Spleen (tissue), 11 donors: ENCODE results near the gene COL25A1. TPM values are rescaled to one million over a fixed set of nuclear protein-coding genes. Genes with fewer than 3 reads are reported as not detected.

ENCODE experiments used
- DNase-seq: peaks from one replicate; pipeline ENCODE4 v3.0.0-alpha.2; 2020
- H3K27ac ChIP-seq, 8 donors: fragments of 200-600 bp; sonication (generic) in 7 of 8; 1 replicate in 4 of 8; 2 replicates in 4 of 8; pipeline versions ENCODE4 v1.5.0 to v1.8.0; 2016 to 2021; ENCODE audit warnings: inconsistent platforms in 4 of 8, mild to moderate bottlenecking in 4 of 8, moderate library complexity in 1 of 8
- H3K27me3 ChIP-seq, 7 donors: fragments of 200-600 bp; sonication (generic) in 6 of 7; replicated peaks in 1 of 7; 1 replicate in 4 of 7; 2 replicates in 3 of 7; pipeline versions ENCODE4 v1.5.0 to v1.8.0; 2016 to 2021; ENCODE audit warnings: inconsistent platforms in 3 of 7, mild to moderate bottlenecking in 1 of 7
- H3K36me3 ChIP-seq, 6 donors: fragments of 200-600 bp; sonication (generic) in 5 of 6; 1 replicate in 4 of 6; 2 replicates in 2 of 6; pipeline versions ENCODE4 v1.5.0 to v1.8.0; 2016 to 2021; ENCODE audit warnings: inconsistent platforms in 2 of 6
- H3K4me1 ChIP-seq, 6 donors: fragments of 200-600 bp; sonication (generic) in 5 of 6; 1 replicate in 3 of 6; 2 replicates in 3 of 6; pipeline versions ENCODE4 v1.5.0 to v1.8.0; 2016 to 2021; ENCODE audit warnings: inconsistent platforms in 3 of 6
- H3K4me3 ChIP-seq, 8 donors: fragments of 200-600 bp; sonication (generic) in 7 of 8; 1 replicate in 4 of 8; 2 replicates in 4 of 8; pipeline versions ENCODE4 v1.5.0 to v1.8.0; 2016 to 2021; ENCODE audit warnings: inconsistent platforms in 4 of 8, mild to moderate bottlenecking in 4 of 8, moderate library complexity in 2 of 8
- H3K9me3 ChIP-seq, 8 donors: fragments of 200-600 bp; sonication (generic) in 7 of 8; 1 replicate in 4 of 8; 2 replicates in 4 of 8; pipeline versions ENCODE4 v1.5.0 to v1.8.0; 2016 to 2021; ENCODE audit warnings: inconsistent platforms in 4 of 8
- CTCF ChIP-seq, 11 experiments: fragments of 200-600 bp in 7 of 11; fragments of 450-650 bp in 4 of 11; sonication (generic) in 4 of 11; IDR thresholded peaks in 8 of 11; conservative IDR thresholded peaks in 3 of 11; 1 replicate in 7 of 11; 2 replicates in 4 of 11; pipeline versions ENCODE4 v1.4.0 to v1.8.0; 2016 to 2021; ENCODE audit warnings: antibody characterized with exemption in 11 of 11, inconsistent platforms in 4 of 11, mild to moderate bottlenecking in 1 of 11
- POLR2A ChIP-seq, 3 donors: fragments of 450-650 bp; IDR thresholded peaks; one replicate each; pipeline ENCODE4 v1.5.1; 2017; ENCODE audit warnings: antibody characterized with exemption in 3 of 3, mild to moderate bottlenecking in 1 of 3
- POLR2AphosphoS5 ChIP-seq, 3 donors: sonication (generic); formaldehyde crosslinking; IDR thresholded peaks; one replicate each; pipeline ENCODE4 v1.5.1; 2017; ENCODE audit warnings: antibody characterized with exemption in 3 of 3
- WGBS, 5 donors: extraction: QIAGEN DNeasy Blood & Tissue Kit in 3 of 5; methylation state at CpG; one replicate each; pipeline versions ENCODE4 v1.1.5 to v1.1.7; 2013 to 2018; 5-methylcytosine and 5-hydroxymethylcytosine counted together
- intact Hi-C: fragments of 100-400 bp; cut with DNase I; formaldehyde crosslinking; loops from one replicate; pipeline ENCODE4 v1.15.0; 2023; ENCODE audit warnings: low total_unique reads
- polyA plus RNA-seq, 3 donors: library from polyadenylated mRNA; stranded (reverse); fragments of 200-250 nt; gene quantifications; one replicate each; pipeline ENCODE4 v1.2.1, GENCODE V29; 2013
- total RNA-seq, 7 donors: library from RNA; depleted of rRNA in 3 of 7; stranded (reverse); fragments of >200 nt in 3 of 7; fragmentation: NEBNext Ultra II Directional in 4 of 7; extraction: Animal tissue kit (Norgen Biotek cat#: 25700) in 4 of 7; gene quantifications; one replicate each; pipeline versions ENCODE4 v1.1.0 to v1.2.1, GENCODE V29; 2016 to 2021
- donor health status: healthy with polysubstance abuse.
- donor health status: DM: no; HTN: no; CAD: no; lungs with moderate emphysema.
- donor health status: DM: no; HTN: no; CAD: no.
- donor health status: Bipolar disorder and iron deficiency.
- donor health status: healthy.
- donor health status: DM: no; HTN: no; CAD: no.
- donor health status: DM: yes; HTN: yes; CAD: no.

COL25A1 gene
- total and polyA plus RNA-seq, 10 donors: 0.06 to 1.9 (median 0.57) TPM; not detected in 1

- Histone ChIP-seq H3K27me3 (no peaks in the 10 kb centered on the region), H3K27ac (no peak overlapping the region), H3K4me1 (no peaks in the 10 kb centered on the region), H3K36me3 (no peaks in the 10 kb centered on the region), H3K9me3 (no peaks in the 10 kb centered on the region), H3K4me3 (no peak overlapping the region)
- no peak for DNase-seq
- TF ChIP-seq POLR2AphosphoS5 (IDR thresholded peaks at IDR 0.05): no peak
- TF ChIP-seq POLR2A (IDR thresholded peaks at IDR 0.05): no peak
- TF ChIP-seq CTCF (IDR thresholded peaks at IDR 0.05 in 8 of 11, conservative IDR thresholded peaks at IDR 0.05 in 3 of 11): no peak
- 94 to 100% (median 98%) methylated on average over 2 of the region's 2 CpGs for WGBS, 5 donors
- intact Hi-C loops: no loop called here
These were observed 356.2 kb downstream of the COL25A1 start for GRCh38 chr4:108946237-108946636.

GRCh38 chr4:108943976-108944591 lies 358.4 kb downstream of the COL25A1 start:
- Histone ChIP-seq H3K9me3 (no peaks in the 10 kb centered on the region), H3K4me3 (no peak overlapping the region), H3K27me3 (no peaks in the 10 kb centered on the region), H3K27ac (no peak overlapping the region), H3K4me1 (no peaks in the 10 kb centered on the region), H3K36me3 (no peaks in the 10 kb centered on the region)
- 59 to 75% (median 72%) methylated on average over 4 of the region's 4 CpGs for WGBS, 5 donors
- TF ChIP-seq POLR2A (IDR thresholded peaks at IDR 0.05): no peak
- TF ChIP-seq POLR2AphosphoS5 (IDR thresholded peaks at IDR 0.05): no peak
- no peak for TF ChIP-seq CTCF (IDR thresholded peaks at IDR 0.05 in 8 of 11, conservative IDR thresholded peaks at IDR 0.05 in 3 of 11)
- DNase-seq: no peak
- intact Hi-C loops: no loop called here

GRCh38 chr4:108943371-108943770 lies 359.1 kb downstream of the COL25A1 start:
- H3K4me1 ChIP-seq: no peaks in the 10 kb centered on the region
- TF ChIP-seq POLR2AphosphoS5 (IDR thresholded peaks at IDR 0.05) (no peak), POLR2A (IDR thresholded peaks at IDR 0.05) (no peak), CTCF (IDR thresholded peaks at IDR 0.05 in 8 of 11, conservative IDR thresholded peaks at IDR 0.05 in 3 of 11) (no peak)
- H3K27ac ChIP-seq: no peak overlapping the region
- WGBS, 5 donors: 79 to 94% (median 91%) methylated on average over 3 of the region's 3 CpGs
- H3K4me3 ChIP-seq: no peak overlapping the region
- intact Hi-C loops: no loop called here
- H3K27me3 ChIP-seq: no peaks in the 10 kb centered on the region
- H3K9me3 ChIP-seq: no peaks in the 10 kb centered on the region
- no peaks in the 10 kb centered on the region for H3K36me3 ChIP-seq
- no peak for DNase-seq

GRCh38 chr4:108941904-108942430 lies 360.5 kb downstream of the COL25A1 start:
- Histone ChIP-seq H3K27ac (no peak overlapping the region), H3K27me3 (no peaks in the 10 kb centered on the region), H3K36me3 (no peaks in the 10 kb centered on the region), H3K9me3 (no peaks in the 10 kb centered on the region), H3K4me3 (no peak overlapping the region), H3K4me1 (no peaks in the 10 kb centered on the region)
- DNase-seq: no peak
- WGBS, 5 donors: 82 to 95% (median 90%) methylated on average over 7 of the region's 7 CpGs
- no peak for TF ChIP-seq POLR2A (IDR thresholded peaks at IDR 0.05)
- TF ChIP-seq POLR2AphosphoS5 (IDR thresholded peaks at IDR 0.05): no peak
- TF ChIP-seq CTCF (IDR thresholded peaks at IDR 0.05 in 8 of 11, conservative IDR thresholded peaks at IDR 0.05 in 3 of 11): no peak
- intact Hi-C loops: no loop called here
